Measurements from ENCODE around the gene OXER1.

The OXER1 gene

DNA sequence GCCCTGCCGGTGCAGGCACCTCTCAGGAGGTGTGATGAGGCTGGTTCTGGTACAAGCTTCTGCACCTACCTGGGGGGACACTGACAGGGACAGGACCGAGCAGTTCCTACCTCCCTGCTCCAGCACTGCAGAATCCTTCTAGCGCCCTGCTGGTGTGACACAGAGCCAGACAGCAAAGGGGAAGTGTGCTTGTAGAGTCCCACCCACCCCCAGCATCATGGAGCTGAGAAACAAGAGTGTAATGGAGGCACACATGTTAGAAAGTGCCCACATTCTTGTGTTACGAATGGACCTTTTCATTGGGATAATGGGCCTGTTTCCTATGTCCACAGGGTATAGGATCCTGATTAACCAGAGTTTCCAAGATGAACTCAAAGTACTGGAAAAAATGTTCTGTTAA is 38.3 kb downstream of the OXER1 start:
- in situ Hi-C loops (cut with MboI; ENCODE audit: low pct_unique_long_range_greater_than_20kb, low sequenced_read_pairs, unreplicated experiment): no loop called here
- DNase-seq (ENCODE audit: low spot score): no peak
- TF ChIP-seq, protein P1, sequence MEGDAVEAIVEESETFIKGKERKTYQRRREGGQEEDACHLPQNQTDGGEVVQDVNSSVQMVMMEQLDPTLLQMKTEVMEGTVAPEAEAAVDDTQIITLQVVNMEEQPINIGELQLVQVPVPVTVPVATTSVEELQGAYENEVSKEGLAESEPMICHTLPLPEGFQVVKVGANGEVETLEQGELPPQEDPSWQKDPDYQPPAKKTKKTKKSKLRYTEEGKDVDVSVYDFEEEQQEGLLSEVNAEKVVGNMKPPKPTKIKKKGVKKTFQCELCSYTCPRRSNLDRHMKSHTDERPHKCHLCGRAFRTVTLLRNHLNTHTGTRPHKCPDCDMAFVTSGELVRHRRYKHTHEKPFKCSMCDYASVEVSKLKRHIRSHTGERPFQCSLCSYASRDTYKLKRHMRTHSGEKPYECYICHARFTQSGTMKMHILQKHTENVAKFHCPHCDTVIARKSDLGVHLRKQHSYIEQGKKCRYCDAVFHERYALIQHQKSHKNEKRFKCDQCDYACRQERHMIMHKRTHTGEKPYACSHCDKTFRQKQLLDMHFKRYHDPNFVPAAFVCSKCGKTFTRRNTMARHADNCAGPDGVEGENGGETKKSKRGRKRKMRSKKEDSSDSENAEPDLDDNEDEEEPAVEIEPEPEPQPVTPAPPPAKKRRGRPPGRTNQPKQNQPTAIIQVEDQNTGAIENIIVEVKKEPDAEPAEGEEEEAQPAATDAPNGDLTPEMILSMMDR (IDR thresholded peaks at IDR 0.05; ENCODE audit: extremely low read depth, insufficient read depth, missing control alignments): no peak

DNA sequence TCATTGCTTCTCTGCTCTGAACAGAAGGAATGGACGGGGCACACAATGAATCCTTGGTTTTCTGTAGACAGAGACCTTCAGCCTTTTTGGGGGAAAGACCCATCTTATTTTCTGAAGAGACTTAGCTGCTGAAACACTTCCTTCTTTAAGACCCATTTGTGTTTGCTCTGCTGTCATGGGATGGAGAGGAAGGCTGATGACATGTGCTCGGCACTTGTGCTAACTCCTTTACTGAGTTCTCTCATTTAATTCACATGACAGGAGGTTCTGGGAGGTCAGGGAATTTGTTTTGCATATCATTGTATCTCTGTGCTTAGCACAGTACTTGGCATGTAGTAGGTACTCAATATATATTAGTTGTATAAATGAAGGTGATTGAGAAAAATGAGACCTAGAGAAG is 39.0 kb downstream of the OXER1 start:
- no peak for DNase-seq (ENCODE audit: low spot score)
- in situ Hi-C loops (cut with MboI; ENCODE audit: low pct_unique_long_range_greater_than_20kb, low sequenced_read_pairs, unreplicated experiment): no loop called here
- TF ChIP-seq, protein P1 (IDR thresholded peaks at IDR 0.05; ENCODE audit: extremely low read depth, insufficient read depth, missing control alignments): no peak

DNA sequence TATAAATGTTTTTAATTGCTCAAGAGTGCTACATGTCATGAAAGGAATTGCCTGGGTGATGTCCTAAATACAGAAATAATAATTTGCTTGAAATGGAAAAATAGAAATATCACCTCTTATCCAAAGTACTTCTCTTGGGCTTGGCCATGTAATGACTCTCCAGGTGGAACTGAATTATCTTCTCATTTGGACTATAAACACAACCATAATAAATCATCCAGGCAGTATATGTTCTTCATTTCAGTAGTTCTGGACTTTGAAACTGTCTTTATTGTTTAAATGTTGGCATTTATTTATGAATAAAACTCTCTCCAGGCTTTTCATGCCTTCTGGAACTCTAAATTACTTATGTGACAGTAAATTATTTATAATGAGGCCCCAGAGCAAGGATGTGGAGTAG is 40.5 kb downstream of the OXER1 start:
- no peak for DNase-seq (ENCODE audit: low spot score)
- in situ Hi-C loops (cut with MboI; ENCODE audit: low pct_unique_long_range_greater_than_20kb, low sequenced_read_pairs, unreplicated experiment): no loop called here
- TF ChIP-seq, protein P1 (IDR thresholded peaks at IDR 0.05; ENCODE audit: extremely low read depth, insufficient read depth, missing control alignments): no peak

DNA sequence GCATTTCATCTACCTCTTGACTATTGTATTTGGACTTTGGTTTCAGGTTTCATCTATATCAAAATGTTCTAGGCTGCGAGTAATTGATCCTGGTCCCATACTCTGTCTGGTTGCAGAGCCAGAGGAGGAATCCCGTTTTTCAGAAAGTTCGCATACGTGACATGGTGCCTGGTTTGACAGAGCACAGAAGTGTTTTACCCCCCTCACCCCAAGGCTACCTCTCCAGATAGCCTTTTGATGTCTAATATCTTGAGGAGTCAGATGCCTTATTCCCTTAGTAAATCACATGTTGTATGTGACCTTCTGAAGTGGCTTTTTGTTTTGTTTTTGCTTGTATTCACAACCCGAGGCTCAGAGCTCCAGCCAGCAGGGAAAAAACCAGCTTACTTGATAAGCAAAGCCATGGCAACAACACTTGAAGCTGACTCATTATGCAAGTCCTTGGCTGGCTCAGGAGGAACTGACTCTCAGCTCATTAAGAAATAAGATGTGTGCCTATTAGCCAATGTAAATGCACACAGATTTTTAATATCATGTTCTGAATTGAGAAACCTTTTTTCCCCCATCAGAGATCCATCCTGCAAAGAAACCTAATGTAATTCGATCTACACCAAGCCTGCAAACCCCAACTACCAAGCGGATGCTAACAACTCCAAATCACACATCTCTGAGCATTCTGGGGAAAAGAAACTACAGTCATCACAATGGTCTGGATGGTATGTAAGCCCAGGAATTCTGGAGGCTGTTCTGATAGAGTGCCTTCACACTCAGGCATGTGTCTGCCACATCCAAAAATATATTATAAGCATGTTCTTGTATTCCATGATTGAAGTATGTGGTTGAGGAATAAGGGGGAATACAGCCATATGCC is 41.4 kb downstream of the OXER1 start:
- in situ Hi-C loops (cut with MboI; ENCODE audit: low pct_unique_long_range_greater_than_20kb, low sequenced_read_pairs, unreplicated experiment): no loop called here
- peak; percentile 64 for DNase-seq (ENCODE audit: low spot score)
- TF ChIP-seq, protein P1 (IDR thresholded peaks at IDR 0.05; ENCODE audit: extremely low read depth, insufficient read depth, missing control alignments): no peak

DNA sequence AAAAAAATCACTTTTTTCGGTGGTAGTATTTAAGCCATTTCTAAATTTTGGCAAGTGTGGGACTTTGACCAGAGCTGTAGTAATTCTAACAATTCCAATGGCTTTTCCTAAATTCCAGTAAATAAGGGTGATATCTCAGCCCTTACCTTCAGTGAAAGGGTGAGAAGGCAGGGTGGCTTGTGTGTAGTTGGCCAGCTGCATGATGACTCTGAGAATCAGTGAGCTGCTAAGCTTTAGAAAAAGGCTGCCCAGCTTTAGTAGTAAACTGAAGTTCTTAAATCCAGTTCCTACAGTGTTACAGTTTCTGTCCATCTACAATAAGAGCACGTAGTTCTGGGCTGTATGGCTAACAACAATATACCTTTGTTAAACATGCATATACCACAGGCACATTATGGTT is 42.0 kb downstream of the OXER1 start:
- DNase-seq (ENCODE audit: low spot score): no peak
- TF ChIP-seq, protein P1 (IDR thresholded peaks at IDR 0.05; ENCODE audit: extremely low read depth, insufficient read depth, missing control alignments): no peak
- in situ Hi-C loops (cut with MboI; ENCODE audit: low pct_unique_long_range_greater_than_20kb, low sequenced_read_pairs, unreplicated experiment): no loop called here

DNA sequence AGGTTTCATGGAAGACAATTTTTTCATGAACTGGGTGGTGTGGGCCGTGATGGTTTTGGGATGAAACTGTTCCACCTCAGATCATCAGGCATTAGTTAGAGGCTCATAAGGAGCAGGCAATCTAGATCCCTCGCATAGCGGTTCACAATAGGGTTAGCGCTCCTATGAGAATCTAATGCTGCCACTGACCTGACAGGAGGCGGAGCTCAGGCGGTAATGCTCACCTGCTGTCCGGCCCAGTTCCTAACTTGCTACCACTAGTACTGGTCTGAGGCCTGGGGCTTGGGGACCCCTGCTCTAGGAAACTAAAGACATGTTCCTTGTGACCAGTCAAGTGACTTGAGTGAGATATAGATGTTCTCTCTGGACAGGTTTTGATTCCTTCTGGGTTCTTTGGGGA is 49.2 kb downstream of the OXER1 start:
- TF ChIP-seq, protein P1 (IDR thresholded peaks at IDR 0.05; ENCODE audit: extremely low read depth, insufficient read depth, missing control alignments): no peak
- in situ Hi-C loops (cut with MboI; ENCODE audit: low pct_unique_long_range_greater_than_20kb, low sequenced_read_pairs, unreplicated experiment): no loop called here
- DNase-seq (ENCODE audit: low spot score): no peak
